ENCODE measurements around the gene PPDPF. TPM values are rescaled to one million over a fixed set of nuclear protein-coding genes. Genes with fewer than 3 reads are reported as not detected.

The PPDPF gene
- polyA plus RNA-seq, 3 donors, result 13.4 to 39.9 (median 26.1) TPM

DNA sequence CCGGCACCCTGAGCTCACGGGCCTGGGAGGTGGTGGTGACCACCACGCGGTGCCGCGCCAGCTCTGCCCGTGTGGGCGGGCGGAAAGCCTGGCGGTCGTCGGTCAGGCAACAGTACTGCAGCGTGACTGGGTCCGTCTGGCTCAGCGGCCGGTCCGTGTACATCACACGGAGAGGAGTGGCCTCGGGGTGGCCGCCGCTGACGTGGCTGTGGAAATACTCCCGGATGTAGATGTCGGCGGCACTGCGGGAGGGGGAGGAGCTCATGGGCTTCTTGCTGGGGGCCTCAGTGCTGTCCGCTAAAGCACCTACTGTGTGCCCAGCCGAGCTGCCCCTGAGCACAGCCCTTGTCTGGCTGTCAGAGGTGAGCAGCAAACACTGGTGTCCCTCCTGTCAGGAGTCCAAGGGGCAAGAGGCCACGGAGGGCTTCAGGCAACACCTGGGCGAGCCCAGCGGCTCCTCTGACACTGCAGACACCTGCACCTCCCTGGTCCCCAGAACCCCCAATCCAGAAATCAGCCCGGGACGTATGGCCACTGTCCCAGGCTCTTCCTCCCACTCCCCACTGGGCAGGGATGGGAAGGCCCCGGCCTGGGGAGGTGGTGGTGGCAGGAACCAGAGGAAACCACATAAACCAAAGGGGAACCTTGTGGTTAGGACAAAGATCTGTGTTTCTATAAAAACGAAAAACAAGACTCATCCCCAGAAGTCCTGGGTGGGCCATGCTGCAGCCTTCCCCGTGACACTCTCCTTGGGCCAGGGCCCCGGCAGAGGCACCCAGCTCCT, 47.0 kb downstream of the PPDPF start:
- peak; percentile 10 for TF ChIP-seq CTCF (IDR thresholded peaks at IDR 0.05)
- Histone ChIP-seq H3K4me1 (ENCODE audit: control insufficient read depth in 1 of 2, insufficient read depth in 2 of 2, low read length in 2 of 2) (peaks cover 33 to 38% of the 10 kb centered on the region in 2 donors), H3K36me3 (replicated peaks in 1 of 2; ENCODE audit: control insufficient read depth in 1 of 2, insufficient read depth in 2 of 2, low read length in 2 of 2) (peaks cover 22 to 52% of the 10 kb centered on the region in 2 donors), H3K27me3 (ENCODE audit: control insufficient read depth in 2 of 2, insufficient read depth in 2 of 2, low read length in 2 of 2) (peaks cover 0 to 66% of the 10 kb centered on the region in 2 donors), H2AFZ (ENCODE audit: insufficient read depth, low read depth, low read length, poor library complexity, severe bottlenecking) (peak overlapping the region; percentile 19), H3K9ac (ENCODE audit: insufficient read depth, low read length, poor library complexity, severe bottlenecking) (peak overlapping the region; percentile 68), H3K4me3 (replicated peaks in 1 of 3; ENCODE audit: low read depth in 2 of 3, low read length in 3 of 3) (peak overlapping the region; percentile 11 to 73 (median 43)), H3K27ac (ENCODE audit: low read depth in 1 of 2, low read length in 2 of 2) (peak overlapping the region; percentile 72 to 91), H3K9me3 (replicated peaks in 1 of 2; ENCODE audit: control insufficient read depth in 1 of 2, insufficient read depth in 1 of 2, low read length in 2 of 2) (peaks cover 15 to 16% of the 10 kb centered on the region in 2 donors), H3K79me2 (ENCODE audit: insufficient read depth, low read length) (no peaks in the 10 kb centered on the region), H3K4me2 (replicated peaks; ENCODE audit: extremely low read depth, low read length, poor library complexity, severe bottlenecking) (peak overlapping the region; percentile 91), H4K20me1 (ENCODE audit: insufficient read depth, low read length) (peaks cover 96% of the 10 kb centered on the region)
- intact Hi-C loops (cut with micrococcal nuclease), result loop anchor here (2.0 to 10.0 kb wide), 4 partner anchors 45 to 327 kb away; partner anchors contain the start of genes DNAJC5 (in 1 of the 2) and GMEB2 (in 1 of the 2)
- peaks cover 8 to 28% (median 12%) of the 10 kb centered on the region in 7 donors for H3K9me3 Mint-ChIP-seq
- peaks cover 18 to 41% of the 10 kb centered on the region in 2 donors for H3K36me3 Mint-ChIP-seq
- 10% methylated on average over 32 of the region's 37 CpGs for WGBS (ENCODE audit: insufficient coverage)
- peak overlapping the region; percentile 90 to 97 (median 97) for H3K27ac Mint-ChIP-seq
- H3K4me1 Mint-ChIP-seq, result peaks cover 26% of the 10 kb centered on the region
- peak; percentile 88 to 93 (median 92) for DNase-seq
- H3K27me3 Mint-ChIP-seq (ENCODE audit: low read depth in 3 of 3), result peaks cover 28 to 75% (median 53%) of the 10 kb centered on the region in 3 donors
- peak overlapping the region; percentile 76 to 87 for H3K4me3 Mint-ChIP-seq

DNA sequence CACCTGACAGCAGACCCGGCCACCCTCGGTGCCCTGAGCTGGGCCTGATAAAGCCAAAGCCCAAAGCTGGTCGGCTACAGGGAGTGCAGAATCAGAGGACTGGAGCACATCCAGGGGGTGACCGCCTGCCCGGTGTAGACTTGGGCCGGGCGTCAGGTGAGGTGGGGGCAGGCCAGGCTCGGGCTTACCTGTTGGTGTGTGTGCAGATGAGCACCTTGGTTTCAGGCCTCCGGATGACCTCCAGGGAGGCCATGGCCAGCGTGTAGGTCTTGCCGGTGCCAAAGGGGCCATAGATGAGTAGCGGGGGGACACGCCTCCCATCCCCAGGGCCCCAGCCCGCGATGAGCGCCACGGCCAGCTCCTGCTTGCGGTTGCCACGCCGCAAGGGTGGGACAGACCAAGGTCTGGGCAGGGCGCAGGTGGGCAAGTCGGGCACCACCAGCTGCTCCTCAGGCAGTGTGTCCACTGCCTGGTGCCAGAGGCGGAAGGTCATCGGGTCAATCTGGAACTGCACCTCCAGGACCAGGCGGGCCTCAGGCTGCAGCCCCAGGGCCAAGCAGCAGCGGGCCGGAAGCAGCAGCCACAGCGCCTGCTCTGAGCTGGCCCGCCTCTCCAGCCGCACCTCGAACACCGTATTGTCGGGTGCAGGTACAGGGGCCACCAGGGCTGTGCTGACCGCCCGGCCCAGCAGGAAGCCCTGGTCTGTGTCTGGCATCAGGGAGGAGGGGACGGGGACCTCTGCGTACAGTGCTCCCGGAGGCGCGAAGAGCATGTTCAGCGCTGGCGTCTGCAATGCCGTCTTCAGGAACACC, 47.8 kb downstream of the PPDPF start:
- intact Hi-C loops (cut with micrococcal nuclease), result loop anchor here (2.0 to 10.0 kb wide), 4 partner anchors 44 to 326 kb away; partner anchors contain the start of genes DNAJC5 (in 1 of the 2) and GMEB2 (in 1 of the 2)
- peak overlapping the region; percentile 91 for H3K4me2 ChIP-seq (replicated peaks; ENCODE audit: extremely low read depth, low read length, poor library complexity, severe bottlenecking)

More for the DNA sequence above, 47.8 kb downstream of the PPDPF start:
- Histone ChIP-seq H3K36me3 (replicated peaks in 1 of 2; ENCODE audit: control insufficient read depth in 1 of 2, insufficient read depth in 2 of 2, low read length in 2 of 2) (peaks cover 25 to 47% of the 10 kb centered on the region in 2 donors), H2AFZ (ENCODE audit: insufficient read depth, low read depth, low read length, poor library complexity, severe bottlenecking) (no peak overlapping the region), H3K9ac (ENCODE audit: insufficient read depth, low read length, poor library complexity, severe bottlenecking) (peak overlapping the region; percentile 68), H3K79me2 (ENCODE audit: insufficient read depth, low read length) (peaks cover 4% of the 10 kb centered on the region), H3K4me3 (replicated peaks in 1 of 3; ENCODE audit: low read depth in 2 of 3, low read length in 3 of 3) (peak overlapping the region; percentile 5 to 73 (median 43)), H3K27me3 (ENCODE audit: control insufficient read depth in 2 of 2, insufficient read depth in 2 of 2, low read length in 2 of 2) (peaks cover 0 to 74% of the 10 kb centered on the region in 2 donors), H3K27ac (ENCODE audit: low read depth in 1 of 2, low read length in 2 of 2) (peak overlapping the region; percentile 72 to 91), H4K20me1 (ENCODE audit: insufficient read depth, low read length) (peaks cover 96% of the 10 kb centered on the region), H3K4me1 (ENCODE audit: control insufficient read depth in 1 of 2, insufficient read depth in 2 of 2, low read length in 2 of 2) (peaks cover 39 to 46% of the 10 kb centered on the region in 2 donors), H3K9me3 (replicated peaks in 1 of 2; ENCODE audit: control insufficient read depth in 1 of 2, insufficient read depth in 1 of 2, low read length in 2 of 2) (peaks cover 15 to 16% of the 10 kb centered on the region in 2 donors)
- H3K4me3 Mint-ChIP-seq, result peak overlapping the region; percentile 76 to 87
- TF ChIP-seq CTCF (IDR thresholded peaks at IDR 0.05), result no peak
- H3K27ac Mint-ChIP-seq, result peak overlapping the region; percentile 90 to 97 (median 97)
- WGBS (ENCODE audit: insufficient coverage), result 21% methylated on average over 41 of the region's 43 CpGs
- DNase-seq, result peak in 2 of 3 donors; percentile 29 to 33
- peaks cover 8 to 32% (median 12%) of the 10 kb centered on the region in 7 donors for H3K9me3 Mint-ChIP-seq
- H3K36me3 Mint-ChIP-seq, result peaks cover 17 to 37% of the 10 kb centered on the region in 2 donors
- H3K4me1 Mint-ChIP-seq, result peaks cover 26% of the 10 kb centered on the region
- peaks cover 28 to 76% (median 51%) of the 10 kb centered on the region in 3 donors for H3K27me3 Mint-ChIP-seq (ENCODE audit: low read depth in 3 of 3)
